HL-60 (cell line): Measurements from ENCODE around the gene TRAPPC3L.

Experiments used
- GABPA ChIP-seq: IDR thresholded peaks from 2 replicates; pipeline ENCODE4 v1.6.1; 2012; ENCODE audit warnings: low read depth
- POLR2AphosphoS5 ChIP-seq: IDR thresholded peaks from 2 replicates; pipeline ENCODE4 v1.6.1; 2012; ENCODE audit warnings: low read depth
- TF ChIP-seq, protein P1 (sequence below): IDR thresholded peaks from one replicate; pipeline ENCODE4 v1.5.1; 2011; ENCODE audit warnings: low read length, control low read depth, inconsistent platforms; ENCODE audit not compliant: insufficient read depth
- TF ChIP-seq, protein P2 (sequence below): IDR thresholded peaks from 2 replicates; pipeline ENCODE4 v1.6.1; 2012; ENCODE audit warnings: low read depth; ENCODE audit not compliant: insufficient replicate concordance

GRCh38 chr6:116461932-116462885 lies 83.3 kb downstream of the TRAPPC3L start:
- TF ChIP-seq, protein P1, sequence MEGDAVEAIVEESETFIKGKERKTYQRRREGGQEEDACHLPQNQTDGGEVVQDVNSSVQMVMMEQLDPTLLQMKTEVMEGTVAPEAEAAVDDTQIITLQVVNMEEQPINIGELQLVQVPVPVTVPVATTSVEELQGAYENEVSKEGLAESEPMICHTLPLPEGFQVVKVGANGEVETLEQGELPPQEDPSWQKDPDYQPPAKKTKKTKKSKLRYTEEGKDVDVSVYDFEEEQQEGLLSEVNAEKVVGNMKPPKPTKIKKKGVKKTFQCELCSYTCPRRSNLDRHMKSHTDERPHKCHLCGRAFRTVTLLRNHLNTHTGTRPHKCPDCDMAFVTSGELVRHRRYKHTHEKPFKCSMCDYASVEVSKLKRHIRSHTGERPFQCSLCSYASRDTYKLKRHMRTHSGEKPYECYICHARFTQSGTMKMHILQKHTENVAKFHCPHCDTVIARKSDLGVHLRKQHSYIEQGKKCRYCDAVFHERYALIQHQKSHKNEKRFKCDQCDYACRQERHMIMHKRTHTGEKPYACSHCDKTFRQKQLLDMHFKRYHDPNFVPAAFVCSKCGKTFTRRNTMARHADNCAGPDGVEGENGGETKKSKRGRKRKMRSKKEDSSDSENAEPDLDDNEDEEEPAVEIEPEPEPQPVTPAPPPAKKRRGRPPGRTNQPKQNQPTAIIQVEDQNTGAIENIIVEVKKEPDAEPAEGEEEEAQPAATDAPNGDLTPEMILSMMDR: no peak
- TF ChIP-seq, protein P2, sequence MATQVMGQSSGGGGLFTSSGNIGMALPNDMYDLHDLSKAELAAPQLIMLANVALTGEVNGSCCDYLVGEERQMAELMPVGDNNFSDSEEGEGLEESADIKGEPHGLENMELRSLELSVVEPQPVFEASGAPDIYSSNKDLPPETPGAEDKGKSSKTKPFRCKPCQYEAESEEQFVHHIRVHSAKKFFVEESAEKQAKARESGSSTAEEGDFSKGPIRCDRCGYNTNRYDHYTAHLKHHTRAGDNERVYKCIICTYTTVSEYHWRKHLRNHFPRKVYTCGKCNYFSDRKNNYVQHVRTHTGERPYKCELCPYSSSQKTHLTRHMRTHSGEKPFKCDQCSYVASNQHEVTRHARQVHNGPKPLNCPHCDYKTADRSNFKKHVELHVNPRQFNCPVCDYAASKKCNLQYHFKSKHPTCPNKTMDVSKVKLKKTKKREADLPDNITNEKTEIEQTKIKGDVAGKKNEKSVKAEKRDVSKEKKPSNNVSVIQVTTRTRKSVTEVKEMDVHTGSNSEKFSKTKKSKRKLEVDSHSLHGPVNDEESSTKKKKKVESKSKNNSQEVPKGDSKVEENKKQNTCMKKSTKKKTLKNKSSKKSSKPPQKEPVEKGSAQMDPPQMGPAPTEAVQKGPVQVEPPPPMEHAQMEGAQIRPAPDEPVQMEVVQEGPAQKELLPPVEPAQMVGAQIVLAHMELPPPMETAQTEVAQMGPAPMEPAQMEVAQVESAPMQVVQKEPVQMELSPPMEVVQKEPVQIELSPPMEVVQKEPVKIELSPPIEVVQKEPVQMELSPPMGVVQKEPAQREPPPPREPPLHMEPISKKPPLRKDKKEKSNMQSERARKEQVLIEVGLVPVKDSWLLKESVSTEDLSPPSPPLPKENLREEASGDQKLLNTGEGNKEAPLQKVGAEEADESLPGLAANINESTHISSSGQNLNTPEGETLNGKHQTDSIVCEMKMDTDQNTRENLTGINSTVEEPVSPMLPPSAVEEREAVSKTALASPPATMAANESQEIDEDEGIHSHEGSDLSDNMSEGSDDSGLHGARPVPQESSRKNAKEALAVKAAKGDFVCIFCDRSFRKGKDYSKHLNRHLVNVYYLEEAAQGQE: no peak
- TF ChIP-seq POLR2AphosphoS5: no peak
- TF ChIP-seq GABPA: no peak
